ENCODE data around the gene MAN2A2. TPM values are rescaled to one million over a fixed set of nuclear protein-coding genes. Genes with fewer than 3 reads are reported as not detected.
A peak's percentile ranks its signal among the peaks of the same experiment; 100 is the strongest.

Gene MAN2A2
- total RNA-seq, 4 donors from 2014 or later: 32.9 to 90.3 (median 66.4) TPM

- DNase-seq (ENCODE audit: low spot score): no peak
- ATAC-seq (ENCODE audit: low FRiP score): no peak
- no peak for TF ChIP-seq CTCF (IDR thresholded peaks at IDR 0.05)
Observed at GRCh38 chr15:90949979-90950675, 47.0 kb downstream of the MAN2A2 start.

- ATAC-seq (ENCODE audit: low FRiP score) (no peak), DNase-seq (ENCODE audit: low spot score) (no peak)
- no peak for TF ChIP-seq CTCF (IDR thresholded peaks at IDR 0.05)
Observed at GRCh38 chr15:90950676-90951075, 47.6 kb downstream of the MAN2A2 start.

DNA sequence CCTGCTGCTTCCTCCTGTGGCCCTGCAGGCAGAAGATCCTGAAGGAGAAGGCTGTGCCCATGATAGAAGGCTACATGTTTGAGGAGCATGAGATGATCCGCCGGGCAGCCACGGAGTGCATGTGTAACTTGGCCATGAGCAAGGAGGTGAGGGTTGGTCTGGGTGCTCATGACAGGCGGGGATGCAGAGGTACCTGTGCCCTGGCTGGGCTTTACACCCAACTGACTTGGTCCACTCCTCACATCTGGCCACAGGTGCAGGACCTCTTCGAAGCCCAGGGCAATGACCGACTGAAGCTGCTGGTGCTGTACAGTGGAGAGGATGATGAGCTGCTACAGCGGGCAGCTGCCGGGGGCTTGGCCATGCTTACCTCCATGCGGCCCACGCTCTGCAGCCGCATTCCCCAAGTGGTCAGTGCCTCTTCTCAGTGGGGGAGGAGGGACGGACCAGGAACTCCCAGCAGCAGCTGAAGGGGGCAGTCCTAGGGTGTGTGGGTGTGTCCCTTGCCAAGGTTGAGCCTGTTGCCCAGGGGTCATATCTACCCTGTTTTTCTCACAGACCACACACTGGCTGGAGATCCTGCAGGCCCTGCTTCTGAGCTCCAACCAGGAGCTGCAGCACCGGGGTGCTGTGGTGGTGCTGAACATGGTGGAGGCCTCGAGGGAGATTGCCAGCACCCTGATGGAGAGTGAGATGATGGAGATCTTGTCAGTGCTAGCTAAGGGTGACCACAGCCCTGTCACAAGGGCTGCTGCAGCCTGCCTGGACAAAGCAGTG, 50.0 kb downstream of the MAN2A2 start:
- DNase-seq (ENCODE audit: low spot score): no peak
- no peak for TF ChIP-seq CTCF (IDR thresholded peaks at IDR 0.05)
- ATAC-seq (ENCODE audit: low FRiP score): no peak

DNA sequence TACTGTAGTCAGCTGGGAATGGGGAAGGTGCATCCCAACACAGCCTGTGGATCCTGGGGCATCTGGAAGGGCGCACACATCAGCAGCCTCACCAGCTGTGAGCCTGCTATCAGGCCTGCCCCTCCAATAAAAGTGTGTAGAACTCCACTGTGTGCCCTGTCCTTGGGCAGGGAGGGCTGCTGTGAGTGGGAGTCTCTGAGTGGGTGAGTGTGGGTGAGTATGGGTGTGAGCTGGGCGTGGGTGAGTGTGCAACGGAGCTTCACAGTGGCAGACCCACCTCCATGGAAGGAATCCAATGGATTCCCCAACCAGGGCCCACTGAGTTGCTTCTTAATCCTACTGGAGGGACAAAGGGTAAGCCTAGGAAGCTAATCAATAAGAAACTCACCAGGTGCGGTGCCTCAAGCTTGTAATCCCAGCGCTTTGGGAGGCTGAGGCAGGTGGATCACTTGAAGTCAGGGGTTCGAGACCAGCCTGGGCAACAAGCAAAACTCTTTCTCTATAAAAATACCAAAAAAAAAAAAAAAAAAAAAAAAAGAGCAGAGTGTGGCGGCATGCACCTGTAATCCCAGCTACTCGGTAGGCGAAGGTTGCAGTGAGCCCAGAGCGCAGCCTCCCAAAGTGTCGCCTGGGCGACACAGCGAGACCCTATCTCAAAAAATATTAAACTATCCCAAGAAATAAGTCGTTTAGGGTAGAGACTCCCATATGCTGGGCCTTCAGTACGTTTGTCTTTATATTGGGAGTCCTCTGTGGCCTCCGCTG, 51.0 kb downstream of the MAN2A2 start:
- ATAC-seq (ENCODE audit: low FRiP score) (no peak), DNase-seq (ENCODE audit: low spot score) (no peak)
- TF ChIP-seq CTCF (IDR thresholded peaks at IDR 0.05): no peak

- DNase-seq (ENCODE audit: low spot score) (peak; percentile 78), ATAC-seq (ENCODE audit: low FRiP score) (peak; percentile 93)
- TF ChIP-seq CTCF (IDR thresholded peaks at IDR 0.05): no peak
Observed at GRCh38 chr15:90954712-90955623, 51.9 kb downstream of the MAN2A2 start, which contains the start of gene RCCD1. RCCD1 (plus strand) TSS chr15:90954884; CDS start chr15:90956735, 1,851 bp downstream.

DNA sequence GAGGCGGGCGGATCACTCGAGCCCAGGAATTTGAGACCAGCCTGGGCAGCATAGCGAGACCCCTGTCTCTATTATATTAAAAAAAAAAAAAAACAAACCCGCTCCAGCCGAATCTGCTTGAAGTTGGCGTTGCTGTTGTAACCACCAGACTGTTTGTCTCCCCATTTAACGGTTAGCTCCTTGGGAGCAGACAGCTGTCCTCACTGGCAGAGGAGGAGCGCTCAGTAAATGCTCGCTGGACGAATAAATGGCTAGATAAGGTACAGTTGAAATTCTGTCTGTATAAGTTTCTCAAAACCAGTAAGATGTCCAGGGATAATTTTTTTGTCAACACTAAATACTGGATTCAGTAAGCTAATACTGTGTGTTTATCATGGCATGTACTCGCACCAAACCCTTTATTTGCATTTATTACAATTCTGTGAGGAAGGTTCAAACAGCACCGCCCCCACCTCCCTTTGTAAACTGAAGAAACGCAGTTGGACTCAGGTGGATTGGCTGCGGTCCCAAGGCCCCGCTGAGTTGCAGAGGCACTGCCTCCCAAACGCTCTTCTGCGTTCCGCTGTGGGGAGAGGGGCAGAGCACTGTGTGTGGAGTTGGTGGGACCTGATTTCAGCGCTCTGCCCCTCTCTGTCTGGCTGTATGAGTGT, 52.6 kb downstream of the MAN2A2 start:
- no peak for DNase-seq (ENCODE audit: low spot score)
- TF ChIP-seq CTCF (IDR thresholded peaks at IDR 0.05): no peak
- no peak for ATAC-seq (ENCODE audit: low FRiP score)
